ENCODE data around the gene SEC31A.
"Not testable (repeated sequence)": the region's sequence is repeated elsewhere in the genome, so short reads cannot be mapped to it uniquely, and the experiment has no call there.

SEC31A gene

GRCh38 chr4:82930848-82931755 lies 40.1 kb upstream of the SEC31A start:
- Histone ChIP-seq H3K36me3 (ENCODE audit: insufficient read depth) (peaks cover 3% of the 10 kb centered on the region), H3K27ac (no peak overlapping the region), H3K9ac (no peak overlapping the region), H3K4me3 (IDR thresholded peaks at IDR 0.05; ENCODE audit: insufficient read depth, low read depth, low read length) (no peak overlapping the region), H3K79me2 (ENCODE audit: insufficient read depth, low read depth) (no peaks in the 10 kb centered on the region), H4K20me1 (ENCODE audit: insufficient read depth) (no peaks in the 10 kb centered on the region), H2AFZ (ENCODE audit: low read depth) (no peak overlapping the region), H3K27me3 (ENCODE audit: insufficient read depth, low read depth) (no peaks in the 10 kb centered on the region), H3K4me1 (ENCODE audit: low read depth, poor library complexity, severe bottlenecking) (no peaks in the 10 kb centered on the region), H3K4me2 (no peak overlapping the region)
- no peak for TF ChIP-seq CTCF (conservative IDR thresholded peaks at IDR 0.05; ENCODE audit: low read depth, low read length)

GRCh38 chr4:82921795-82922194 lies 30.8 kb upstream of the SEC31A start:
- Histone ChIP-seq H3K79me2 (ENCODE audit: insufficient read depth, low read depth) (no peaks in the 10 kb centered on the region), H3K4me1 (ENCODE audit: low read depth, poor library complexity, severe bottlenecking) (no peaks in the 10 kb centered on the region), H2AFZ (ENCODE audit: low read depth) (no peak overlapping the region), H3K27ac (no peak overlapping the region), H3K36me3 (ENCODE audit: insufficient read depth) (no peaks in the 10 kb centered on the region), H3K27me3 (ENCODE audit: insufficient read depth, low read depth) (no peaks in the 10 kb centered on the region), H3K4me3 (IDR thresholded peaks at IDR 0.05; ENCODE audit: insufficient read depth, low read depth, low read length) (no peak overlapping the region), H3K4me2 (no peak overlapping the region), H3K9ac (no peak overlapping the region), H4K20me1 (ENCODE audit: insufficient read depth) (no peaks in the 10 kb centered on the region)
- no peak for TF ChIP-seq CTCF (conservative IDR thresholded peaks at IDR 0.05; ENCODE audit: low read depth, low read length)

GRCh38 chr4:82919386-82919785 lies 28.4 kb upstream of the SEC31A start:
- Histone ChIP-seq H3K4me1 (ENCODE audit: low read depth, poor library complexity, severe bottlenecking) (no peaks in the 10 kb centered on the region), H2AFZ (ENCODE audit: low read depth) (no peak overlapping the region), H3K36me3 (ENCODE audit: insufficient read depth) (no peaks in the 10 kb centered on the region), H3K4me2 (no peak overlapping the region), H3K4me3 (IDR thresholded peaks at IDR 0.05; ENCODE audit: insufficient read depth, low read depth, low read length) (no peak overlapping the region), H3K79me2 (ENCODE audit: insufficient read depth, low read depth) (no peaks in the 10 kb centered on the region), H3K9ac (no peak overlapping the region), H3K27ac (0 out of 2 replicates have a peak overlapping the region, but pooled peaks have one; percentile 2), H4K20me1 (ENCODE audit: insufficient read depth) (no peaks in the 10 kb centered on the region), H3K27me3 (ENCODE audit: insufficient read depth, low read depth) (no peaks in the 10 kb centered on the region)
- no peak for TF ChIP-seq CTCF (conservative IDR thresholded peaks at IDR 0.05; ENCODE audit: low read depth, low read length)

GRCh38 chr4:82918091-82918490 lies 27.1 kb upstream of the SEC31A start:
- Histone ChIP-seq H2AFZ (ENCODE audit: low read depth) (no peak overlapping the region), H3K79me2 (ENCODE audit: insufficient read depth, low read depth) (no peaks in the 10 kb centered on the region), H3K9ac (no peak overlapping the region), H3K4me3 (IDR thresholded peaks at IDR 0.05; ENCODE audit: insufficient read depth, low read depth, low read length) (no peak overlapping the region), H4K20me1 (ENCODE audit: insufficient read depth) (no peaks in the 10 kb centered on the region), H3K27ac (no peak overlapping the region), H3K4me1 (ENCODE audit: low read depth, poor library complexity, severe bottlenecking) (no peaks in the 10 kb centered on the region), H3K4me2 (no peak overlapping the region), H3K27me3 (ENCODE audit: insufficient read depth, low read depth) (no peaks in the 10 kb centered on the region), H3K36me3 (ENCODE audit: insufficient read depth) (no peaks in the 10 kb centered on the region)
- TF ChIP-seq CTCF (conservative IDR thresholded peaks at IDR 0.05; ENCODE audit: low read depth, low read length): no peak

- H3K79me2 ChIP-seq (ENCODE audit: insufficient read depth, low read depth); H3K27ac ChIP-seq; H2AFZ ChIP-seq (ENCODE audit: low read depth); H3K36me3 ChIP-seq (ENCODE audit: insufficient read depth); H3K4me1 ChIP-seq (ENCODE audit: low read depth, poor library complexity, severe bottlenecking); H3K27me3 ChIP-seq (ENCODE audit: insufficient read depth, low read depth); H4K20me1 ChIP-seq (ENCODE audit: insufficient read depth); H3K4me2 ChIP-seq; H3K9ac ChIP-seq; H3K4me3 ChIP-seq (IDR thresholded peaks at IDR 0.05; ENCODE audit: insufficient read depth, low read depth, low read length): not testable (repeated sequence)
Observed at GRCh38 chr4:82913968-82914367, 23.0 kb upstream of the SEC31A start.

Measured in KMS-11 (cell line).